Activated CD8-positive, alpha-beta T cell treated with anti-CD3 and anti-CD28 coated beads for 36 hours (primary cell): ENCODE results near the gene PPIG. TPM values are rescaled to one million over a fixed set of nuclear protein-coding genes. Genes with fewer than 3 reads are reported as not detected.

Experiments used
- ATAC-seq: fragments of 200-7000 bp; cut with Tn5 transposase; one replicate; pipeline ENCODE4 v1.10.0; 2021; ENCODE audit warnings: mild to moderate bottlenecking, moderate library complexity
- CTCF ChIA-PET: fragments of 350-600 bp; sonication (Branson Sonifier 250); formaldehyde crosslinking; loops from one replicate; lab custom pipeline; 2021; ENCODE audit warnings: antibody characterized with exemption; lab: Charles Lee
- POLR2A ChIA-PET: fragments of 350-600 bp; sonication (Branson Sonifier 250); formaldehyde crosslinking; loops from one replicate; lab custom pipeline; 2021; ENCODE audit warnings: antibody characterized with exemption; lab: Charles Lee
- DNase-seq: peaks from one replicate; pipeline ENCODE4 v3.0.0-alpha.2; 2020
- H3K27ac Mint-ChIP-seq: one replicate; pipeline ENCODE4 v1.8.0; 2021; ENCODE audit warnings: mild to moderate bottlenecking, mixed read lengths
- H3K27me3 Mint-ChIP-seq: one replicate; pipeline ENCODE4 v1.8.0; 2021; ENCODE audit warnings: mixed read lengths
- H3K36me3 Mint-ChIP-seq: one replicate; pipeline ENCODE4 v1.8.0; 2021; ENCODE audit warnings: low read depth, mixed read lengths
- H3K4me1 Mint-ChIP-seq: one replicate; pipeline ENCODE4 v1.8.0; 2021; ENCODE audit warnings: low read depth, mixed read lengths
- H3K4me3 Mint-ChIP-seq: one replicate; pipeline ENCODE4 v1.8.0; 2021; ENCODE audit warnings: mild to moderate bottlenecking, moderate library complexity, mixed read lengths
- H3K9me3 Mint-ChIP-seq: one replicate; pipeline ENCODE4 v1.8.0; 2021; ENCODE audit warnings: mixed read lengths
- intact Hi-C: fragments of 100-400 bp; cut with micrococcal nuclease; formaldehyde crosslinking; loops from one replicate; pipeline ENCODE4 v1.10.0; 2022
- total RNA-seq, 2 experiments: library from RNA; stranded (reverse); gene quantifications; one replicate each; pipeline ENCODE4 v1.2.3, GENCODE V29; 2021
- TF ChIP-seq, protein P1 (sequence below): fragments of 200-600 bp; IDR thresholded peaks from one replicate; pipeline ENCODE4 v1.8.0; 2022; ENCODE audit warnings: antibody characterized with exemption, mild to moderate bottlenecking

The PPIG gene
- total RNA-seq, 2 experiments from 2014 or later = 54.9 to 62.0 TPM

GRCh38 chr2:169623235-169623634, 39.1 kb downstream of the PPIG start:
- H3K4me3 Mint-ChIP-seq = no peak overlapping the region
- CTCF ChIA-PET = no interaction called here
- intact Hi-C loops = no loop called here

GRCh38 chr2:169625781-169626180, 41.6 kb downstream of the PPIG start:
- TF ChIP-seq, protein P1, sequence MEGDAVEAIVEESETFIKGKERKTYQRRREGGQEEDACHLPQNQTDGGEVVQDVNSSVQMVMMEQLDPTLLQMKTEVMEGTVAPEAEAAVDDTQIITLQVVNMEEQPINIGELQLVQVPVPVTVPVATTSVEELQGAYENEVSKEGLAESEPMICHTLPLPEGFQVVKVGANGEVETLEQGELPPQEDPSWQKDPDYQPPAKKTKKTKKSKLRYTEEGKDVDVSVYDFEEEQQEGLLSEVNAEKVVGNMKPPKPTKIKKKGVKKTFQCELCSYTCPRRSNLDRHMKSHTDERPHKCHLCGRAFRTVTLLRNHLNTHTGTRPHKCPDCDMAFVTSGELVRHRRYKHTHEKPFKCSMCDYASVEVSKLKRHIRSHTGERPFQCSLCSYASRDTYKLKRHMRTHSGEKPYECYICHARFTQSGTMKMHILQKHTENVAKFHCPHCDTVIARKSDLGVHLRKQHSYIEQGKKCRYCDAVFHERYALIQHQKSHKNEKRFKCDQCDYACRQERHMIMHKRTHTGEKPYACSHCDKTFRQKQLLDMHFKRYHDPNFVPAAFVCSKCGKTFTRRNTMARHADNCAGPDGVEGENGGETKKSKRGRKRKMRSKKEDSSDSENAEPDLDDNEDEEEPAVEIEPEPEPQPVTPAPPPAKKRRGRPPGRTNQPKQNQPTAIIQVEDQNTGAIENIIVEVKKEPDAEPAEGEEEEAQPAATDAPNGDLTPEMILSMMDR = no peak
- H3K9me3 Mint-ChIP-seq = no peaks in the 10 kb centered on the region
- no peak for DNase-seq
- CTCF ChIA-PET = no interaction called here
- H3K4me1 Mint-ChIP-seq = peaks cover 2% of the 10 kb centered on the region
- intact Hi-C loops = no loop called here
- no peak overlapping the region for H3K4me3 Mint-ChIP-seq
- H3K27me3 Mint-ChIP-seq = no peaks in the 10 kb centered on the region
- POLR2A ChIA-PET = interaction anchor here (0.7 kb wide), 1 partner anchor 15 kb away, joined by 3 read pairs; no protein-coding TSS in a partner anchor
- no peak for ATAC-seq
- H3K27ac Mint-ChIP-seq = no peak overlapping the region
- H3K36me3 Mint-ChIP-seq = peaks cover 24% of the 10 kb centered on the region

More at GRCh38 chr2:169623235-169623634, 39.1 kb downstream of the PPIG start:
- ATAC-seq (no peak), DNase-seq (no peak)
- Mint-ChIP-seq H3K9me3 (no peaks in the 10 kb centered on the region), H3K27me3 (no peaks in the 10 kb centered on the region), H3K27ac (no peak overlapping the region), H3K36me3 (peaks cover 40% of the 10 kb centered on the region), H3K4me1 (peaks cover 16% of the 10 kb centered on the region)
- POLR2A ChIA-PET = no interaction called here
- TF ChIP-seq, protein P1 = no peak

- ChIA-PET CTCF (interaction anchor here (1.9 kb wide), 1 partner anchor 132 kb away, joined by 4 read pairs; no protein-coding TSS in a partner anchor), POLR2A (interaction anchor here (0.6 kb wide), 1 partner anchor 47 kb away, joined by 5 read pairs; no protein-coding TSS in a partner anchor)
- intact Hi-C loops = no loop called here
- Mint-ChIP-seq H3K4me1 (no peaks in the 10 kb centered on the region), H3K27ac (no peak overlapping the region), H3K9me3 (no peaks in the 10 kb centered on the region), H3K4me3 (no peak overlapping the region), H3K36me3 (peaks cover 16% of the 10 kb centered on the region), H3K27me3 (no peaks in the 10 kb centered on the region)
- DNase-seq (no peak), ATAC-seq (no peak)
- TF ChIP-seq, protein P1 = no peak
Observed at GRCh38 chr2:169636440-169637097, 52.4 kb downstream of the PPIG start.

GRCh38 chr2:169637620-169638019, 53.5 kb downstream of the PPIG start:
- ATAC-seq = no peak
- CTCF ChIA-PET = interaction anchor here (0.8 kb wide), 1 partner anchor 110 kb away, joined by 4 read pairs; no protein-coding TSS in a partner anchor
- no peaks in the 10 kb centered on the region for H3K9me3 Mint-ChIP-seq
- H3K27me3 Mint-ChIP-seq = no peaks in the 10 kb centered on the region
- no peak overlapping the region for H3K27ac Mint-ChIP-seq
- POLR2A ChIA-PET = no interaction called here
- no peak for DNase-seq
- intact Hi-C loops = no loop called here
- peaks cover 13% of the 10 kb centered on the region for H3K36me3 Mint-ChIP-seq
- H3K4me1 Mint-ChIP-seq = no peaks in the 10 kb centered on the region
- no peak overlapping the region for H3K4me3 Mint-ChIP-seq
- TF ChIP-seq, protein P1 = no peak

DNA sequence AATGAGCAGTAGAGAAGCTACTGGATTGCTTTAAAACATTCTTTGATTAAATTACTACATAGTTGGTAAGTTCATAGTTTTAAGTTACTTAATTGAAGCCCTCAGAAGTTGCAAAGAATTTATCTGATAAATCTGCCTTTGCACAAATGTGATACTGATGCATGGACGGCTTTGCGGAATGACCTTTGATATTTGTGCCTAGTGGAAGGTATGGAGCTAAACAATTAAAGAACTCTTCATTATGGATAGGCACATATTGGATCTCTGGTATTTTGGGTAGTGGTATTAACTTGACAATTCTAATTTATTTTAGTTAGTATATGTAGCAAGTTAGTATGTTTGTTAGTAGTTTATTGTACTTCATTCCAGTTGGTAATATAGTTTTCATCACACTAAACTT, 56.0 kb downstream of the PPIG start:
- ChIA-PET CTCF (no interaction called here), POLR2A (interaction anchor here (0.8 kb wide), 1 partner anchor 118 kb away, joined by 3 read pairs; no protein-coding TSS in a partner anchor)
- H3K9me3 Mint-ChIP-seq = peaks cover 4% of the 10 kb centered on the region
- H3K4me3 Mint-ChIP-seq = no peak overlapping the region
- ATAC-seq (no peak), DNase-seq (no peak)
- peaks cover 6% of the 10 kb centered on the region for H3K36me3 Mint-ChIP-seq
- H3K4me1 Mint-ChIP-seq = no peaks in the 10 kb centered on the region
- TF ChIP-seq, protein P1 = no peak
- intact Hi-C loops = no loop called here
- no peaks in the 10 kb centered on the region for H3K27me3 Mint-ChIP-seq
- H3K27ac Mint-ChIP-seq = no peak overlapping the region
